H1 (cell line): ENCODE measurements around the gene SEMA3D. TPM values are rescaled to one million over a fixed set of nuclear protein-coding genes. Genes with fewer than 3 reads are reported as not detected.

Experiments
- CTCF ChIA-PET: fragments of 300-600 bp; sonication (Branson Sonifier 250); formaldehyde crosslinking; loops from one replicate; lab custom pipeline; 2021; ENCODE audit not compliant: partially characterized antibody; lab: Charles Lee
- POLR2A ChIA-PET: fragments of 300-600 bp; sonication (Branson Sonifier 250); formaldehyde crosslinking; loops from one replicate; lab custom pipeline; 2021; ENCODE audit warnings: inconsistent platforms; ENCODE audit not compliant: partially characterized antibody; lab: Charles Lee
- DNase-seq, 2 experiments: peaks; one replicate each; pipeline versions ENCODE4 v3.0.0 to v3.0.0-alpha.2; 2010 to 2022; ENCODE audit warnings: low spot score in 2 of 2, low read depth in 1 of 2, mixed read lengths in 1 of 2
- FAIRE-seq: peaks from 2 replicates; lab custom pipeline; 2011; peaks lifted over from hg19 to GRCh38; lab: Jason Lieb, UNC
- H2AFZ ChIP-seq: 2 replicates; pipeline ENCODE4 v1.8.1; 2012; ENCODE audit warnings: low read length, inconsistent platforms
- H2AK5ac ChIP-seq: 2 replicates; pipeline ENCODE4 v1.6.1; 2013; ENCODE audit warnings: low read depth, low read length
- H2BK120ac ChIP-seq: replicated peaks from 2 replicates; pipeline ENCODE3; 2013; ENCODE audit warnings: low read depth, low read length, inconsistent platforms
- H2BK12ac ChIP-seq: 2 replicates; pipeline ENCODE4 v1.6.1; 2013; ENCODE audit warnings: low read depth, low read length
- H2BK15ac ChIP-seq: 2 replicates; pipeline ENCODE4 v1.6.1; 2013; ENCODE audit warnings: low read length
- H2BK20ac ChIP-seq: 2 replicates; pipeline ENCODE4 v1.6.1; 2013; ENCODE audit warnings: low read length
- H2BK5ac ChIP-seq: 2 replicates; pipeline ENCODE4 v1.6.1; 2013; ENCODE audit warnings: low read depth, low read length
- H3K14ac ChIP-seq: 2 replicates; pipeline ENCODE4 v1.6.1; 2013; ENCODE audit warnings: inconsistent platforms; ENCODE audit not compliant: insufficient read length
- H3K18ac ChIP-seq: 2 replicates; pipeline ENCODE4 v1.6.1; 2013; ENCODE audit warnings: low read length; ENCODE audit errors: extremely low read depth
- H3K23ac ChIP-seq: 2 replicates; pipeline ENCODE4 v1.6.1; 2013; ENCODE audit warnings: inconsistent platforms; ENCODE audit not compliant: insufficient read length
- H3K23me2 ChIP-seq: 2 replicates; pipeline ENCODE4 v1.6.1; 2013; ENCODE audit warnings: low read depth, low read length
- H3K27ac ChIP-seq: 2 replicates; pipeline ENCODE4 v1.6.1; 2011; ENCODE audit warnings: low read depth, low read length, inconsistent platforms
- H3K27me3 ChIP-seq, 4 experiments: replicated peaks in 1 of 4; 1 replicate in 1 of 4; 2 replicates in 3 of 4; pipeline versions ENCODE4 v1.6.1 to v1.8.1; 2011 to 2013; ENCODE audit warnings: low read length in 3 of 4, mild to moderate bottlenecking in 3 of 4, inconsistent platforms in 2 of 4, mixed read lengths in 2 of 4, moderate library complexity in 1 of 4; ENCODE audit not compliant: control insufficient read depth in 3 of 4, insufficient read depth in 3 of 4; ENCODE audit errors: extremely low read depth in 1 of 4
- H3K36me3 ChIP-seq, 4 experiments: 2 replicates each; pipeline versions ENCODE4 v1.6.1 to v1.8.1; 2011 to 2013; ENCODE audit warnings: mild to moderate bottlenecking in 4 of 4, low read length in 3 of 4, moderate library complexity in 2 of 4, control low read depth in 1 of 4, inconsistent platforms in 1 of 4; ENCODE audit not compliant: insufficient read depth in 4 of 4, control insufficient read depth in 2 of 4
- H3K4ac ChIP-seq: replicated peaks from 2 replicates; pipeline ENCODE3; 2013; ENCODE audit warnings: low read length, low read depth, mixed read lengths, inconsistent platforms; ENCODE audit not compliant: insufficient read length
- H3K4me1 ChIP-seq, 4 experiments: replicated peaks in 1 of 4; 1 replicate in 1 of 4; 2 replicates in 3 of 4; pipeline versions ENCODE4 v1.6.1 to v1.8.1; 2011 to 2013; ENCODE audit warnings: low read length in 3 of 4, inconsistent platforms in 2 of 4, mixed read lengths in 1 of 4; ENCODE audit not compliant: insufficient read depth in 4 of 4, control insufficient read depth in 3 of 4
- H3K4me2 ChIP-seq, 2 experiments: 2 replicates each; pipeline versions ENCODE4 v1.6.1 to v1.8.1; 2011 to 2013; ENCODE audit warnings: low read depth in 2 of 2, low read length in 2 of 2, control low read depth in 1 of 2, inconsistent platforms in 1 of 2, mild to moderate bottlenecking in 1 of 2; ENCODE audit not compliant: insufficient read depth in 1 of 2
- H3K4me3 ChIP-seq, 4 experiments: fragments of 200-600, 300-600 bp in 1 of 4; sonication (generic), shearing (Covaris generic), sonication (Bioruptor Twin) in 1 of 4; 2 replicates each; pipeline versions ENCODE4 v1.5.1 to v1.8.1; 2011 to 2016; ENCODE audit warnings: low read length in 4 of 4, low read depth in 3 of 4, control low read depth in 2 of 4, inconsistent platforms in 2 of 4, mild to moderate bottlenecking in 2 of 4, mixed read lengths in 1 of 4, moderate library complexity in 1 of 4; ENCODE audit not compliant: insufficient read depth in 2 of 4; ENCODE audit errors: extremely low read depth in 1 of 4
- H3K56ac ChIP-seq: replicated peaks from 2 replicates; pipeline ENCODE3; 2013; ENCODE audit warnings: low read depth, mild to moderate bottlenecking, mixed read lengths, low read length, inconsistent platforms; ENCODE audit not compliant: insufficient read length
- H3K79me1 ChIP-seq: 2 replicates; pipeline ENCODE4 v1.6.1; 2013; ENCODE audit warnings: low read depth, low read length, control low read depth
- H3K79me2 ChIP-seq, 2 experiments: 2 replicates each; pipeline versions ENCODE4 v1.6.1 to v1.8.1; 2012 to 2013; ENCODE audit warnings: low read length in 2 of 2, mild to moderate bottlenecking in 2 of 2, inconsistent platforms in 1 of 2; ENCODE audit not compliant: insufficient read depth in 2 of 2, control insufficient read depth in 1 of 2
- H3K9ac ChIP-seq, 4 experiments: replicated peaks in 1 of 4; 1 replicate in 1 of 4; 2 replicates in 3 of 4; pipeline versions ENCODE4 v1.6.1 to v1.8.1; 2011 to 2013; ENCODE audit warnings: low read depth in 3 of 4, low read length in 3 of 4, control low read depth in 2 of 4, mild to moderate bottlenecking in 2 of 4, moderate library complexity in 2 of 4, inconsistent platforms in 1 of 4; ENCODE audit errors: extremely low read depth in 1 of 4
- H3K9me3 ChIP-seq, 2 experiments: 2 replicates each; pipeline versions ENCODE4 v1.6.1 to v1.8.1; 2012 to 2013; ENCODE audit warnings: mild to moderate bottlenecking in 2 of 2, moderate library complexity in 2 of 2, control low read depth in 1 of 2, inconsistent platforms in 1 of 2, low read depth in 1 of 2, low read length in 1 of 2, mixed read lengths in 1 of 2; ENCODE audit not compliant: insufficient read depth in 2 of 2
- H4K20me1 ChIP-seq, 2 experiments: replicated peaks in 1 of 2; 2 replicates each; pipeline versions ENCODE3 to v1.8.1; 2011 to 2013; ENCODE audit warnings: inconsistent platforms in 2 of 2, low read length in 2 of 2, mild to moderate bottlenecking in 1 of 2; ENCODE audit not compliant: insufficient read depth in 2 of 2, control insufficient read depth in 1 of 2
- H4K5ac ChIP-seq: 2 replicates; pipeline ENCODE4 v1.6.1; 2013; ENCODE audit warnings: low read length, low read depth, mixed read lengths, inconsistent platforms; ENCODE audit not compliant: insufficient read length
- H4K8ac ChIP-seq: 2 replicates; pipeline ENCODE4 v1.8.0; 2013; ENCODE audit warnings: mild to moderate bottlenecking, moderate library complexity, low read length, inconsistent platforms; ENCODE audit not compliant: insufficient read depth; ENCODE audit errors: extremely low read depth
- H4K91ac ChIP-seq: replicated peaks from 2 replicates; pipeline ENCODE3; 2013; ENCODE audit warnings: low read length, mixed read lengths, inconsistent platforms; ENCODE audit not compliant: insufficient read length
- BCL11A ChIP-seq, 2 experiments: IDR thresholded peaks; one replicate each; pipeline ENCODE4 v1.6.1; 2011; ENCODE audit warnings: low read depth in 2 of 2, low read length in 2 of 2, mild to moderate bottlenecking in 2 of 2
- BRCA1 ChIP-seq: IDR thresholded peaks from 2 replicates; pipeline ENCODE4 v1.6.1; 2012; ENCODE audit warnings: low read depth, low read length, improper control_type of control experiment
- CEBPB ChIP-seq: IDR thresholded peaks from 2 replicates; pipeline ENCODE4 v1.6.1; 2012; ENCODE audit warnings: low read depth, low read length
- CTBP2 ChIP-seq: IDR thresholded peaks from 2 replicates; pipeline ENCODE4 v1.7.0; 2011; ENCODE audit warnings: borderline replicate concordance, mild to moderate bottlenecking, moderate library complexity, mixed read lengths, low read length; ENCODE audit not compliant: insufficient read depth, insufficient read length
- EGR1 ChIP-seq: IDR thresholded peaks from 2 replicates; pipeline ENCODE4 v1.6.1; 2011; ENCODE audit warnings: low read depth, low read length, borderline replicate concordance
- EP300 ChIP-seq, 2 experiments: IDR thresholded peaks; 1 replicate in 1 of 2; 2 replicates in 1 of 2; pipeline ENCODE4 v1.6.1; 2011 to 2012; ENCODE audit warnings: low read depth in 2 of 2, low read length in 2 of 2, mild to moderate bottlenecking in 2 of 2, borderline replicate concordance in 1 of 2, inconsistent platforms in 1 of 2, moderate library complexity in 1 of 2
- GTF2F1 ChIP-seq: IDR thresholded peaks from 2 replicates; pipeline ENCODE4 v1.6.1; 2012; ENCODE audit warnings: low read depth, low read length, improper control_type of control experiment, borderline replicate concordance
- JUND ChIP-seq: IDR thresholded peaks from 2 replicates; pipeline ENCODE4 v1.6.1; 2011; ENCODE audit warnings: mild to moderate bottlenecking, improper control_type of control experiment, low read length
- PHF8 ChIP-seq: fragments of 200-600 bp; sonication (generic); conservative IDR thresholded peaks from 2 replicates; pipeline ENCODE4 v1.7.1; 2012; ENCODE audit warnings: low read depth, mild to moderate bottlenecking, inconsistent platforms, low read length, moderate library complexity
- RFX5 ChIP-seq: IDR thresholded peaks from 2 replicates; pipeline ENCODE4 v1.6.1; 2011; ENCODE audit warnings: low read depth, low read length, improper control_type of control experiment, borderline replicate concordance
- SIX5 ChIP-seq: IDR thresholded peaks from 2 replicates; pipeline ENCODE4 v1.6.1; 2011; ENCODE audit warnings: mild to moderate bottlenecking, low read depth, low read length
- SUZ12 ChIP-seq: fragments of 200-600 bp; sonication (generic); IDR thresholded peaks from 2 replicates; pipeline ENCODE4 v1.6.1; 2012; ENCODE audit warnings: mild to moderate bottlenecking, inconsistent platforms, low read length, moderate library complexity, mixed read lengths
- TBP ChIP-seq: IDR thresholded peaks from 2 replicates; pipeline ENCODE4 v1.6.1; 2011; ENCODE audit warnings: low read depth, low read length, improper control_type of control experiment
- TEAD4 ChIP-seq: IDR thresholded peaks from 2 replicates; pipeline ENCODE4 v1.6.1; 2012; ENCODE audit warnings: low read depth, low read length, inconsistent platforms, mixed read lengths
- WGBS, 2 experiments: shearing (Covaris generic) in 1 of 2; methylation state at CpG; one replicate each; pipeline versions ENCODE4 v1.1.6 to v1.1.7; 2013 to 2015; ENCODE audit warnings: low lambda C conversion rate in 2 of 2, mixed read lengths in 2 of 2, inconsistent platforms in 1 of 2, low coverage in 1 of 2, missing lambda C conversion rate in 1 of 2; ENCODE audit not compliant: insufficient replicate concordance in 2 of 2, insufficient coverage in 1 of 2, insufficient read length in 1 of 2; ENCODE audit errors: extremely low coverage in 1 of 2, missing lambda C conversion rate in 1 of 2; 5-methylcytosine and 5-hydroxymethylcytosine counted together
- polyA plus RNA-seq, 7 experiments: library from polyadenylated mRNA; depleted of rRNA in 3 of 7; stranded (reverse) in 5 of 7; unstranded in 2 of 7; fragments of >200 nt in 5 of 7; fragments of 200-250 nt in 2 of 7; gene quantifications; 1 replicate in 5 of 7; 2 replicates in 1 of 7; 4 replicates in 1 of 7; pipeline versions ENCODE4 v1.2.1 to v1.2.3, GENCODE V29; 2011 to 2013; ENCODE audit warnings: missing spikeins in 2 of 7, mixed read lengths in 2 of 7
- total RNA-seq: library from RNA; stranded (reverse); fragmentation: NEBNext Ultra II Directional; extraction: Animal tissue kit (Norgen Biotek cat#: 25700); gene quantifications from 2 replicates; pipeline ENCODE4 v1.2.1, GENCODE V29; 2021

SEMA3D gene
- total and polyA plus RNA-seq, 2 of the 8 experiments (the other 6 are each of a cell fraction or from before 2014, with no cell fraction given), result 1.6 to 3.5 TPM

DNA sequence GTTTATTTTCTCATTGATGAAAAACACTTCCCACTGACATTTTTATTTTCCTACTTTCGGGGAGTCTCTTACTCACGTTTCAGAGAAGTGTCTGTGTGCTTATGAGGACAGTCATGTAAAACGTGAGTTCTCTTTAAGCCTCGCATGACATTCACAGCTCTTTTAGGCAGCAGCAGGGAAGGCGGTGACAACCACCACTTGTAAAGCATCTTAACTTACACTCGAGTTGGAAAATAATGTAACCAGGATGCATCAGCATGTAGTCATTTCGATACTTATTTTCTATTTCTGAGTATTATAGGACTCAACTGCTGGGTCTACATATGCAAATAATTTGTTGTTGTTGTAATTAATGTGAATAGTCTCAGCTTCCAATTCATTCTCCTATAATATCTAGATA is 153.6 kb downstream of the SEMA3D start:
- Histone ChIP-seq H3K23ac (no peak overlapping the region), H4K8ac (no peak overlapping the region), H4K91ac (no peak overlapping the region), H3K36me3 (no peaks in the 10 kb centered on the region), H3K79me1 (no peaks in the 10 kb centered on the region), H4K20me1 (no peaks in the 10 kb centered on the region), H3K79me2 (no peaks in the 10 kb centered on the region), H3K14ac (no peak overlapping the region), H2BK20ac (no peak overlapping the region), H2AFZ (no peak overlapping the region), H2AK5ac (no peak overlapping the region), H3K18ac (no peak overlapping the region), H3K27me3 (no peaks in the 10 kb centered on the region), H4K5ac (no peak overlapping the region), H3K27ac (no peak overlapping the region), H3K4me2 (no peak overlapping the region), H2BK15ac (no peak overlapping the region), H3K4me1 (no peaks in the 10 kb centered on the region), H2BK120ac (no peak overlapping the region), H3K4ac (no peak overlapping the region), H3K9ac (no peak overlapping the region), H3K23me2 (no peaks in the 10 kb centered on the region), H2BK12ac (no peak overlapping the region), H2BK5ac (no peak overlapping the region), H3K9me3 (no peaks in the 10 kb centered on the region), H3K56ac (no peak overlapping the region), H3K4me3 (no peak overlapping the region)
- FAIRE-seq (no peak), DNase-seq (no peak)
- 76% methylated on average over 7 of the region's 7 CpGs; no CpG with 5 or more reads in 1 of the 2 experiments for WGBS, 2 experiments
- CTCF ChIA-PET, result interaction anchor here (0.6 to 1.4 kb wide), 4 partner anchors 9 to 799 kb away, joined by 3 to 5 read pairs (median 3); no protein-coding TSS in a partner anchor
- POLR2A ChIA-PET, result no interaction called here
- TF ChIP-seq PHF8 (no peak), CTBP2 (no peak), GTF2F1 (no peak), BCL11A (IDR thresholded peaks at IDR 0.05; ENCODE audit: low read depth in 2 of 2, low read length in 2 of 2) (no peak), EGR1 (no peak), EP300 (IDR thresholded peaks at IDR 0.05; ENCODE audit: borderline replicate concordance in 1 of 2, low read depth in 2 of 2, low read length in 2 of 2) (no peak), SUZ12 (no peak), RFX5 (no peak), TEAD4 (no peak), BRCA1 (no peak), CEBPB (no peak), TBP (no peak), SIX5 (no peak), JUND (no peak)
